HG03469 (cell line): ENCODE measurements around the gene MAG.
"Not testable (repeated sequence)": the region's sequence is repeated elsewhere in the genome, so short reads cannot be mapped to it uniquely, and the experiment has no call there.

Experiments used
- ATAC-seq: cut with Tn5 transposase; IDR thresholded peaks from one replicate; pipeline ENCODE4 v1.9.1; 2021; ENCODE audit warnings: mild to moderate bottlenecking, moderate library complexity, moderate number of reproducible peaks; ENCODE audit not compliant: unreplicated experiment

MAG gene

GRCh38 chr19:35279985-35280821, 11.8 kb upstream of the MAG start:
- ATAC-seq = no peak

GRCh38 chr19:35281303-35281702, 10.7 kb upstream of the MAG start:
- ATAC-seq = no peak

DNA sequence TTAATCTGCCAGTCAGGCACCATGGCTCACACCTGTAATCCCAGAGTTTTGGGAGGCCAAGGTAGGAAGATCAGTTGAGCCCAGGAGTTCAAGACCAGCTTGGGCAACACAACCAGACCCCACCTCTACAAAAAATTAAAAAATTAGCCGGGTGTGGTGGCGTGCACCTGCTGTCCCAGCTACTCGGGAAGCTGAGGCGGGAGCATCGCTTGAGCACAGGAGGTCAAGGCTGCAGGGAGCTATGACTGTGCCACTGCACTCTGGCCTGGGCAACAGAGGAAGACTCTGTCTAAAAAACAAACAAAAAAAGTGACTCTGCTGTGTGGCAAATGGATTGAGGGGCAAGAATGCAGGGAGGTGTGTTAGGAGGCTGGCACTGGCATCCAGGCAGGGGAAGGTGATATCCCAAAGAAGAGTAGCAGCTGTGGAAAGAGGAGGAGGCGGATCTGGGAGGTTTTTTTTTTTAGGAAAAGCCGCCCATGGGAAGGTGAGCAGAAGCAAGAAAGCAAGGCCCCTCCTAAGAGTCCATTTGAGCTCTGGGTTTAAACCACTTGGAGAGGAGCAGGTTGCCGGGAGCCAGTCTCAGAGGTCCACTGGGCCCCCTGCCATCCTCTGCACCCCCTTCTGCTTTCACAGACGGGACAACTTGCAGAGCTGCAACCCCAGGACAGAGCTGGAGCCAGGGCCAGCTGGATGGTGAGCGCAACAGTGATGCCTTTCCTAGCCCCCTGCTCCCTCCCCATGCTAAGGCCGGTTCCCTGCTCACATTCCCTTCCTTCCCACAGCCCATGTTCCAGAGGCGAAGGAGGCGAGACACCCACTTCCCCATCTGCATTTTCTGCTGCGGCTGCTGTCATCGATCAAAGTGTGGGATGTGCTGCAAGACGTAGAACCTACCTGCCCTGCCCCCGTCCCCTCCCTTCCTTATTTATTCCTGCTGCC, 7.5 kb upstream of the MAG start:
- no peak for ATAC-seq

GRCh38 chr19:35285095-35285449, 6.9 kb upstream of the MAG start:
- no peak for ATAC-seq

DNA sequence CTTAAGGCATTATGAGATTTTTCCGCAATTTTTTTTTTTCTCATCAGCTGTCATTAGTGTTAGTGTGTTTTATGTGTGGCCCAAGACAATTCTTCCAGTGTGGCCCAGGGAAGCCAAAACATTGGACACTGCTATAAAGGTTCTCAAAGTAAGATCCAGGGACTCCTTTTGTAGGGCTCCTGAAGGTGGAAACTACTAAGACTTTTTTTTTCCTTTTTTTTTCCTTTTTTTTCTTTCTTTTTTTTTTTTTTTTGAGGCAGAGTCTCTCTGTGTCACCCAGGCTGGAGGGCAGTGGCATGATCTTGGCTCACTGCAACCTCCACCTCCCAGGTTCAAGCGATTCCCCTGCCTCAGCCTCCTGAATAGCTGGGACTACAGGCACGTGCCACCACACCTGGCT, 6.5 kb upstream of the MAG start:
- not testable (repeated sequence) for ATAC-seq

DNA sequence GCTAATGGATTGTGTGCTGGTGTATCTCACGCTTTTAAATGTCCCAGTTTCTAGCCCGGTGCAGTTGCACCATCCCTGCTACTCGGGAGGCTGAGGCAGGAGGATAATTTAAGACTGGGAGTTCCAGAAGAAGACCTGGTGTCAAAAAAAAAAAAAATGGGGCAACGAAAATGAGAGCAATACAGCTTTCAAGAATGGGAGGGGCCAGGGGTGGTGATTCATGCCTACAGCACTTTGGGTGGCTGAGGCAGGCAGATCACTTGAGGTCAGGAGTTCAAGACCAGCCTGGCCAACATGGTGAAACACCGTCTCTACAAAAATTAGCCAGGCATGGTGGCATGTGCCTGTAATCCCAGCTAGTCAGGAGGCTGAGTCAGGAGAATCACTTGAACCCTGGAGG, 5.9 kb upstream of the MAG start:
- ATAC-seq = not testable (repeated sequence)

- no peak for ATAC-seq
These were observed 4.2 kb upstream of the MAG start for GRCh38 chr19:35287713-35288112.

DNA sequence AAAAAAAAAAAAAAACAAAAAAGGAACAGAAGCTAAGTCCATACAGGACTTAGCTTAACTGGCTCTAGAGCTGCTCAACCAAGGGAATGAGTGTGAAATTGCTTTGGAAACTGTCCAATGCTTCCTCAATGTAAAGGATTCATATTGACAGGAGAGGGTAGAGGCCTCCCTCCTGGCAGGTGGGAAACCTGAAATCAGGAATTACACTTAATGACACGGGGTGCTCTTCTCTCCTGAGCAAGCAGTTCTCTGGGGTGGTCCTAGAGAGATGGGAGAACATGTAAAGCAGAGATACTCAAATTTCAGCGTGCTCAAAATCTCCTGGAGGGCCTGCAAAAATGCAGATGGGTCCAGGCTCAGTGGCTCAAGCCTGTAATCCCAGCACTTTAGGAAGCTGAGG, 3.6 kb upstream of the MAG start:
- no peak for ATAC-seq

- no peak for ATAC-seq
These were observed 3.1 kb upstream of the MAG start for GRCh38 chr19:35288906-35289305.

DNA sequence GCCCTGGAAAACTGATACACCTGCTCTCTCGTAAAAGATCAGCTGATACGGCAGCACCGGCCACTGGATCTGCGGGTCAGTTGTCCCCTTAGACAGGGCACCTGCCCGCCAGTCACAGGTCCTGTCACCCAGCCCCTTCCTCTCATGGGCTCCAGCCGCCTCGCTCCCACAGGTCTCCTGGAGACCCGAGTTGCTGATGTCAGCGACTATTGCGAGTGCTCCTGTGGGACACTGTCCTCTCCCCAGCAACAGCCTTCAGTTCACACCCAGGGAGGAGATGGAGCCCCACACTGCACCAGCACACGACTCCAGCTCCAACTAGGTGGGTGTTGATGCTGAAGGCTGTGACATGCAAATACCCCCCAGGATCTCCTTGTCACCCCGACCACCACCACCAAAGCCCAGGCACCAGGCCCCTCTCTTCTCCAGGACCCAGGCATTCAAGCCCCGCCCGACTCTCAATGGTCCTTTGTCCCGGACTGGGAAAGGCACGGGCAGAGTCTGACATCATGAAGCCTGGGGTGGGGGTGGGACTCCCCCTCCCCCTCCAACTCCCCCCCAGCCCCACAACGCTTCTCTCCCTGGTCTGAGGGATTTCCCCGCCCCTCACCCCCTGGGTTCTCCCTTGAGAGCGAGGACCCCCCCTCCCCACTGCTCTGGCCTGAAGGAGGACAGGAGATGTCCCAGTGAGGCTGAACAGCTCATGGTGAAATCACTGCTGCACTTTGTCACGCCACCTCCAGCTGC, 1.4 kb upstream of the MAG start:
- no peak for ATAC-seq

DNA sequence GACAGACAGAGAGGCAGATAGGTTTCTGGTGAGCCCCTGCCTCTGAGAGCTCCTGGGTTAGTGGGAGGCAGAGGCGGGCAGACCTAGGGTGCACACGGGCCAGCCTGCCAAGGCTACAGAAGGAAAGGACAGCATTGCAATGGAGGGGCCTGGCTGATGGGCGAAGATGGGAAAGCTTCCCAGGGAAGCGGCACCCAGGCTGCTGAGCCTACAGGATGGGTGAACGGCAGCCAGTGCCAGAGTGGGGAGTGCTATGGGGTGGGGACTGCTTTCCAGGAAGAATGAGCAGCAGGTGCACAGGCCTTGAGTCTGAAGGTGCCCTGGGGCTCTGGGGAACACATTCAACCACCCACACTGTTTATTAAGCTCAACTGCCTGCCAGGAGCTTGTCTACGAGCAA, 702 bp upstream of the MAG start:
- ATAC-seq = no peak

GRCh38 chr19:35292421-35293362, 731 bp downstream of the MAG start:
- ATAC-seq = no peak

DNA sequence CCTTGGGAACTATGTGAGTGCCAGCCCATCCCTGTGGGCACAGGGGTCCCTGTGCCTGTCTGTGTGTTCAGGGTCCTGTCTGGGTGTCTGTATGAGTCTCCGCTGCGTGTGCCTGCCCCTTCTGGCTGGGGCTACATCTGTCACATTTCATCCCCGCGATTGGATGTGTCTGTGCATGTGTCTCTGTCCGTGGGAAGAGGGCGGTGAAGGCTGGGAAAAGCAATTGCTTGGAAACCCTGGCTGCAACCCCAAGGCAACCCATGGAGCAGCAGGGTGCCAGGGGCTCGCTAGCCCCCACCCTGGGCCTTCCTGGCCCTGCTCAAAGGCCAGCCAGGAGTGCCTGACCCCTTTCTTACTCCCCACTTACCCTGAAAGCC, 1.4 kb downstream of the MAG start:
- no peak for ATAC-seq

GRCh38 chr19:35293808-35294207, 1.8 kb downstream of the MAG start:
- no peak for ATAC-seq

GRCh38 chr19:35294328-35294727, 2.4 kb downstream of the MAG start:
- no peak for ATAC-seq

- no peak for ATAC-seq
These were observed 3.2 kb downstream of the MAG start for GRCh38 chr19:35294859-35295791.

GRCh38 chr19:35295792-35296462, 4.0 kb downstream of the MAG start:
- ATAC-seq = no peak

- ATAC-seq = no peak
These were observed 4.9 kb downstream of the MAG start for GRCh38 chr19:35296644-35297514.
